GM23338 (cell line): ENCODE data around the gene NHEJ1. TPM values are rescaled to one million over a fixed set of nuclear protein-coding genes. Genes with fewer than 3 reads are reported as not detected.

Source experiments
- ATAC-seq: fragments of 200-7000 bp; cut with Tn5 transposase; 3 replicates; pipeline ENCODE4 v1.9.1; 2020
- DNase-seq: peaks from one replicate; pipeline ENCODE4 v3.0.0-alpha.2; 2015; ENCODE audit warnings: low spot score
- H2AFZ ChIP-seq: fragments of 200-600 bp; sonication (generic); 2 replicates; pipeline ENCODE4 v1.8.0; 2016; ENCODE audit warnings: antibody characterized with exemption, mild to moderate bottlenecking, moderate library complexity
- H3F3A ChIP-seq: fragments of 200-600 bp; sonication (generic); replicated peaks from 2 replicates; pipeline ENCODE4 v1.8.0; 2017; ENCODE audit warnings: antibody characterized with exemption, mixed run types, low read depth
- H3K27ac ChIP-seq: fragments of 200-600 bp; sonication (generic); 2 replicates; pipeline ENCODE4 v1.6.1; 2016; ENCODE audit warnings: low read depth
- H3K27me3 ChIP-seq: fragments of 200-600 bp; sonication (generic); 2 replicates; pipeline ENCODE4 v1.8.0; 2016; ENCODE audit warnings: mild to moderate bottlenecking, mixed run types, moderate library complexity; ENCODE audit not compliant: insufficient read depth
- H3K36me3 ChIP-seq: fragments of 200-600 bp; sonication (generic); 2 replicates; pipeline ENCODE4 v1.8.0; 2016; ENCODE audit warnings: mild to moderate bottlenecking; ENCODE audit not compliant: insufficient read depth
- H3K4me1 ChIP-seq: fragments of 200-600 bp; sonication (generic); 2 replicates; pipeline ENCODE4 v1.8.0; 2016; ENCODE audit warnings: mild to moderate bottlenecking, moderate library complexity; ENCODE audit not compliant: insufficient read depth
- H3K4me2 ChIP-seq: fragments of 200-600 bp; sonication (generic); 2 replicates; pipeline ENCODE4 v1.7.1; 2017; ENCODE audit warnings: mixed run types
- H3K4me3 ChIP-seq: fragments of 200-600 bp; sonication (generic); 2 replicates; pipeline ENCODE4 v1.6.1; 2016; ENCODE audit warnings: mixed run types
- H3K79me2 ChIP-seq: fragments of 200-600 bp; sonication (generic); replicated peaks from 2 replicates; pipeline ENCODE4 v1.8.0; 2017; ENCODE audit warnings: mild to moderate bottlenecking; ENCODE audit not compliant: insufficient read depth
- H3K9me2 ChIP-seq: fragments of 200-600 bp; sonication (generic); 2 replicates; pipeline ENCODE4 v1.8.0; 2017; ENCODE audit not compliant: insufficient read depth
- H4K20me1 ChIP-seq: fragments of 200-600 bp; sonication (generic); replicated peaks from 2 replicates; pipeline ENCODE4 v1.8.0; 2017; ENCODE audit warnings: mild to moderate bottlenecking; ENCODE audit not compliant: insufficient read depth
- H3K27ac Mint-ChIP-seq: 2 replicates; pipeline ENCODE4 v1.8.0; 2020; ENCODE audit warnings: inconsistent platforms, mild to moderate bottlenecking, moderate library complexity, mixed read lengths
- H3K27me3 Mint-ChIP-seq: 3 replicates; pipeline ENCODE4 v1.8.0; 2022; ENCODE audit warnings: low read depth, mild to moderate bottlenecking, moderate library complexity, mixed read lengths, inconsistent platforms; ENCODE audit not compliant: insufficient read depth, poor library complexity
- H3K36me3 Mint-ChIP-seq: 3 replicates; pipeline ENCODE4 v1.8.0; 2021; ENCODE audit warnings: low read depth, mild to moderate bottlenecking, inconsistent platforms, moderate library complexity, mixed read lengths
- H3K4me1 Mint-ChIP-seq: 3 replicates; pipeline ENCODE4 v1.8.0; 2020; ENCODE audit warnings: mild to moderate bottlenecking, inconsistent platforms, mixed read lengths
- H3K4me3 Mint-ChIP-seq: 3 replicates; pipeline ENCODE4 v1.8.0; 2021; ENCODE audit warnings: moderate library complexity, mild to moderate bottlenecking, inconsistent platforms, mixed read lengths
- H3K9me3 Mint-ChIP-seq: 3 replicates; pipeline ENCODE4 v1.8.0; 2020; ENCODE audit warnings: moderate library complexity, mild to moderate bottlenecking, inconsistent platforms, mixed read lengths
- ETS1 ChIP-seq: IDR thresholded peaks from 2 replicates; pipeline ENCODE4 v1.6.1; 2016; ENCODE audit warnings: antibody characterized with exemption
- JUNB ChIP-seq: IDR thresholded peaks from one replicate; pipeline ENCODE4 v1.6.1; 2016; ENCODE audit warnings: antibody characterized with exemption; ENCODE audit not compliant: unreplicated experiment
- STAT1 ChIP-seq: IDR thresholded peaks from one replicate; pipeline ENCODE4 v1.6.1; 2016; ENCODE audit warnings: antibody characterized with exemption; ENCODE audit not compliant: unreplicated experiment
- ZNF114 ChIP-seq: fragments of 250-450 bp; sonication (Bioruptor Pico); IDR thresholded peaks from 2 replicates; pipeline ENCODE4 v1.5.0; 2020; ENCODE audit warnings: mild to moderate bottlenecking, moderate library complexity
- ZNF462 ChIP-seq: fragments of 250-450 bp; sonication (Bioruptor Pico); IDR thresholded peaks from 2 replicates; pipeline ENCODE4 v1.5.0; 2020; ENCODE audit warnings: mild to moderate bottlenecking, moderate library complexity
- polyA plus RNA-seq: library from polyadenylated mRNA; unstranded; fragments of >200 nt; fragmentation: Nextera tagmentation; extraction: Ambion mirVana; gene quantifications from 2 replicates; pipeline ENCODE4 v1.2.1, GENCODE V29; 2016
- total RNA-seq: library from RNA; depleted of rRNA; stranded (reverse); fragments of >200 nt; shearing (Covaris generic); gene quantifications from 2 replicates; pipeline ENCODE4 v1.2.3, GENCODE V29; 2014

NHEJ1 gene
- total and polyA plus RNA-seq, 2 experiments from 2014 or later: 19.6 to 30.6 TPM

GRCh38 chr2:219177552-219178376 is 17.1 kb upstream of the NHEJ1 start, which contains the start of gene RETREG2 (continued):
- TF ChIP-seq ZNF462 (CRISPR knock-in tag): no peak

- ATAC-seq (peak; percentile 75), DNase-seq (peak; percentile 84)
- Histone ChIP-seq H3F3A (peaks cover 20% of the 10 kb centered on the region), H3K4me2 (peak within 1 kb of the TSS; percentile 95), H4K20me1 (no peaks in the 10 kb centered on the region; the same call in 1 of the 2 replicates), H2AFZ (peak within 1 kb of the TSS; percentile 92), H3K9me2 (no peaks in the 10 kb centered on the region), H3K27ac (peak within 1 kb of the TSS; percentile 92), H3K79me2 (peaks cover 7% of the 10 kb centered on the region), H3K4me3 (peak within 1 kb of the TSS; percentile 71), H3K27me3 (no peaks in the 10 kb centered on the region), H3K36me3 (no peaks in the 10 kb centered on the region), H3K4me1 (peaks cover 13% of the 10 kb centered on the region)
- no peaks in the 10 kb centered on the region; the same call in 2 of the 3 replicates for H3K9me3 Mint-ChIP-seq
- peak within 1 kb of the TSS; percentile 87 for H3K27ac Mint-ChIP-seq
- H3K36me3 Mint-ChIP-seq: peaks cover 36% of the 10 kb centered on the region
- H3K27me3 Mint-ChIP-seq: peaks cover 15% of the 10 kb centered on the region
- peak within 1 kb of the TSS; percentile 90 for H3K4me3 Mint-ChIP-seq
- peaks cover 13% of the 10 kb centered on the region; the same call in 2 of the 3 replicates for H3K4me1 Mint-ChIP-seq
- TF ChIP-seq ETS1 (0 out of 2 replicates have a peak, but pooled peaks have one; percentile 49), ZNF114 (no peak), JUNB (no peak), STAT1 (no peak), ZNF462 (CRISPR knock-in tag) (no peak)
Observed at GRCh38 chr2:219176818-219177551, 16.4 kb upstream of the NHEJ1 start, which contains the start of gene CNPPD1. CNPPD1 (minus strand) TSS chr2:219176925; CDS start chr2:219176828, 97 bp downstream.
